Thoracic aorta (tissue), 2 donors: ENCODE measurements around the gene EIF4H. TPM values are rescaled to one million over a fixed set of nuclear protein-coding genes. Genes with fewer than 3 reads are reported as not detected.
"Not testable (repeated sequence)": the region's sequence is repeated elsewhere in the genome, so short reads cannot be mapped to it uniquely, and the experiment has no call there.

ENCODE experiments used
- ATAC-seq: fragments of 150-250 bp; one replicate; pipeline ENCODE4 v1.8.0; 2017; ENCODE audit warnings: low read depth; ENCODE audit not compliant: insufficient number of reproducible peaks, low FRiP score
- DNase-seq: peaks from one replicate; pipeline ENCODE4 v3.0.0-alpha.2; 2020; ENCODE audit warnings: low spot score
- H3K27ac ChIP-seq, 2 donors: fragments of 200-600 bp; sonication (generic); 1 replicate in 1 of 2; 2 replicates in 1 of 2; pipeline ENCODE4 v1.5.1; 2016; ENCODE audit warnings: mild to moderate bottlenecking in 2 of 2, moderate library complexity in 2 of 2
- H3K27me3 ChIP-seq: fragments of 200-600 bp; sonication (generic); replicated peaks from 2 replicates; pipeline ENCODE4 v1.6.0; 2016; ENCODE audit warnings: mild to moderate bottlenecking; ENCODE audit not compliant: insufficient read depth
- H3K36me3 ChIP-seq: fragments of 200-600 bp; sonication (generic); one replicate; pipeline ENCODE4 v1.5.1; 2016
- H3K4me1 ChIP-seq, 2 donors: fragments of 200-600 bp; sonication (generic); 1 replicate in 1 of 2; 2 replicates in 1 of 2; pipeline versions ENCODE4 v1.5.1 to v1.6.0; 2016; ENCODE audit warnings: low read depth in 2 of 2, mild to moderate bottlenecking in 1 of 2; ENCODE audit not compliant: control insufficient read depth in 1 of 2
- H3K4me3 ChIP-seq: fragments of 200-600 bp; sonication (generic); 2 replicates; pipeline ENCODE4 v1.5.1; 2016; ENCODE audit warnings: mild to moderate bottlenecking
- H3K9me3 ChIP-seq: fragments of 200-600 bp; sonication (generic); 2 replicates; pipeline ENCODE4 v1.5.1; 2016
- CTCF ChIP-seq: fragments of 200-600 bp; sonication (generic); IDR thresholded peaks from one replicate; pipeline ENCODE4 v1.5.1; 2019; ENCODE audit warnings: antibody characterized with exemption
- total RNA-seq, 2 donors: library from RNA; depleted of rRNA; stranded (reverse); fragments of >200 nt; gene quantifications; one replicate each; pipeline versions ENCODE4 v1.1.0 to v1.2.3, GENCODE V29; 2016

The EIF4H gene
- total RNA-seq, 2 donors from 2014 or later = 210 to 244 TPM

DNA sequence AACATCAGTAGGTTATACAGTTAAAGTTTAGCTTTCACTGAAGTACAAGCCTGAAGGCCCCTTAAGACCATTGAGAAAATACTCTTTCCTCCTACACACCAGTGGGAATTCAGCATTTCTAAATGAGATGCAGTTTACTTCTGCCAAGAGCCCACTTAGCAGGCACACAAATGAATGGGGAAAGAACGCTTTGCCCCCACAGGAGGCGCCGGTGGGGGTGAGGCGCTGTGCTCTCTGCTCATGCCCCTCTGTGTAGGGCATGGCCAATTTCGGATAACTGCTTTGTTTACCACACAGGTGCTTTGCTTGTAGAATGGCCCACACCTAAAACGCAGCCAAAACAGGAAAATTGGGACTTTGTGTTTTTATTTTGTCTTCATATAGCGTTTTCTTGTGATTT, 19.8 kb downstream of the EIF4H start:
- ATAC-seq = no peak
- Histone ChIP-seq H3K4me3 (no peak overlapping the region), H3K27ac (no peak overlapping the region), H3K4me1 (no peaks in the 10 kb centered on the region), H3K36me3 (peaks cover 67% of the 10 kb centered on the region), H3K9me3 (no peaks in the 10 kb centered on the region), H3K27me3 (no peaks in the 10 kb centered on the region)
- no peak for DNase-seq
- TF ChIP-seq CTCF = no peak

GRCh38 chr7:74194686-74195085, 20.5 kb downstream of the EIF4H start:
- Histone ChIP-seq H3K4me3 (no peak overlapping the region), H3K27me3 (no peaks in the 10 kb centered on the region), H3K9me3 (no peaks in the 10 kb centered on the region), H3K36me3 (peaks cover 59% of the 10 kb centered on the region), H3K27ac (no peak overlapping the region), H3K4me1 (no peaks in the 10 kb centered on the region)
- ATAC-seq (no peak), DNase-seq (no peak)
- no peak for TF ChIP-seq CTCF

DNA sequence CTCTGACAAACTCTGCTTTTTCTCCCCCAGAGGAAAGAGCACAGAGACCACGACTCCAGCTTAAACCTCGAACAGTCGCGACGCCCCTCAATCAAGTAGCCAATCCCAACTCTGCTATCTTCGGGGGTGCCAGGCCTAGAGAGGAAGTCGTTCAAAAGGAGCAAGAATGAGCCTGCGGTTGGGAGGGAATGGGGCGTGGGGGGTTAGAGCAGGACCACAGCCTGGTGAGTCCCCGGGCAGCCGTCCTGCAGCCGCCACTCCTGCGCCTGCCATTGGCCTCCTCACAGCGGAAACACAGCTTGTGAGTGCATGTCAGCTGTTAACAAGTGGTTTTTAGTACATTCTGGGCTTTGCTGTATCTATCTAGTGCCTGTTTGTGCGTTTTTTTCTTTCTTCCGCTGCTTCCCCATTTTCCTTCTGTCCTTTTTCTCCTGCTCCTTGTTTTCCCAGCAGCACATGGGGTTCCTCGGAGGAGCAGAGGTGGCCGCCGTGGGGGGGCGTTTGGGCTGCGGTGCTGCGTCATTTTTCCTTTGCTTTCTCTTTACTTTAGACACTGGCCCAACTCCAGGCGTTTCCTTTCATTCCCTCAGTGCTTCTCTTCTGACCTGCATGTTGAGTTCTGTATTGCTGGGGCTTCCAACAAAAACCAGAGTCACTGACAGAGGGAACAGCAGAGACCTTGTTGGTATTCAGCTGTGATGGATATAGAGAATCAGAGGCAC, 21.1 kb downstream of the EIF4H start:
- ATAC-seq, H3K27me3 ChIP-seq, DNase-seq, H3K4me3 ChIP-seq, H3K4me1 ChIP-seq, H3K27ac ChIP-seq, H3K9me3 ChIP-seq: not testable (repeated sequence)
- peaks cover 53% of the 10 kb centered on the region for H3K36me3 ChIP-seq

GRCh38 chr7:74195968-74196654, 22.0 kb downstream of the EIF4H start:
- not testable (repeated sequence) for H3K27ac ChIP-seq, ATAC-seq, H3K9me3 ChIP-seq, H3K27me3 ChIP-seq, H3K4me1 ChIP-seq, DNase-seq, H3K4me3 ChIP-seq
- peaks cover 45% of the 10 kb centered on the region for H3K36me3 ChIP-seq

DNA sequence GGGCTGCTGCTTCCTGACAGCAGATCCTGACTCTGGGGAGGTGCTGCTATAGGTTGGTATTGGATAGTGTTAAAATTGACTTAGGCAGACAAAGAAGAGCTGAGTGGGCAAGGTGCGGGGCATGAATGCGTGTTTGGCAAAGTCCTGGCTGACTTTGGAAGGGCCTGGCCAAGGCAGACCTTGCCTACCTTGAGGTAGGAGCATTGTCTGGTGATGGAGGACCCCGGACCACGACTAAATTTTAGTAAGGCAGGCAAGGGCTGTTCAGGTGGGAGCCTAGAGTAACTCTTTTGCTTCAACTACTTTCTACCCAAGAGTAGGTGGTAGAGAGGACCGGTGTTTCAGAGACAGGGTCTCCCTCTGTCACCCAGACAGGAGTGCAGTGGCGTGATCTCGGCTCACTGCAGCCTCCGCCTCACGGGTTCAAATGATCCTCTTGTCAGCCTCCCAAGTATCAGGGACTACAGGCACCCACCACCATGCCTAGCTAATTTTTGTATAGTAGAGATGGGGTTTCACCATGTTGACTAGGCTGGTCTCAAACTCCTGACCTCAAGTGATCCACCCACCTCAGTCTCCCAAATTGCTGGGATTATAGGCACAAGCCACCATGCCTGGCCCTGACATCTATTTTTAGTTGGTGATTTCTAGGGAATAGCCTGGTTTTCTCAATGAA, 23.4 kb downstream of the EIF4H start:
- no peaks in the 10 kb centered on the region for H3K4me1 ChIP-seq
- ATAC-seq (no peak), DNase-seq (no peak)
- H3K9me3 ChIP-seq = no peaks in the 10 kb centered on the region
- no peaks in the 10 kb centered on the region for H3K27me3 ChIP-seq
- peaks cover 33% of the 10 kb centered on the region for H3K36me3 ChIP-seq
- H3K27ac ChIP-seq = no peak overlapping the region
- no peak for TF ChIP-seq CTCF
- H3K4me3 ChIP-seq = no peak overlapping the region
